Panc1 (cell line): ENCODE data around the gene FRMPD2.
"Not testable (repeated sequence)": the region's sequence is repeated elsewhere in the genome, so short reads cannot be mapped to it uniquely, and the experiment has no call there.

ENCODE experiments used
- POLR2AphosphoS5 ChIP-seq: IDR thresholded peaks from 2 replicates; pipeline ENCODE4 v1.6.1; 2012; ENCODE audit warnings: mild to moderate bottlenecking, low read depth, low read length, moderate library complexity
- SIN3A ChIP-seq: IDR thresholded peaks from 2 replicates; pipeline ENCODE4 v1.6.1; 2012; ENCODE audit warnings: low read depth, mild to moderate bottlenecking, low read length, moderate library complexity, borderline replicate concordance; ENCODE audit not compliant: insufficient read depth
- TCF7L2 ChIP-seq: IDR thresholded peaks from 2 replicates; pipeline ENCODE4 v1.6.1; 2011; ENCODE audit warnings: mild to moderate bottlenecking, low read depth, low read length, inconsistent platforms
- TF ChIP-seq, protein P1 (sequence below): fragments of 450-650 bp; IDR thresholded peaks from 2 replicates; pipeline ENCODE4 v1.5.1; 2017; ENCODE audit warnings: mild to moderate bottlenecking

- TF ChIP-seq, protein P1, sequence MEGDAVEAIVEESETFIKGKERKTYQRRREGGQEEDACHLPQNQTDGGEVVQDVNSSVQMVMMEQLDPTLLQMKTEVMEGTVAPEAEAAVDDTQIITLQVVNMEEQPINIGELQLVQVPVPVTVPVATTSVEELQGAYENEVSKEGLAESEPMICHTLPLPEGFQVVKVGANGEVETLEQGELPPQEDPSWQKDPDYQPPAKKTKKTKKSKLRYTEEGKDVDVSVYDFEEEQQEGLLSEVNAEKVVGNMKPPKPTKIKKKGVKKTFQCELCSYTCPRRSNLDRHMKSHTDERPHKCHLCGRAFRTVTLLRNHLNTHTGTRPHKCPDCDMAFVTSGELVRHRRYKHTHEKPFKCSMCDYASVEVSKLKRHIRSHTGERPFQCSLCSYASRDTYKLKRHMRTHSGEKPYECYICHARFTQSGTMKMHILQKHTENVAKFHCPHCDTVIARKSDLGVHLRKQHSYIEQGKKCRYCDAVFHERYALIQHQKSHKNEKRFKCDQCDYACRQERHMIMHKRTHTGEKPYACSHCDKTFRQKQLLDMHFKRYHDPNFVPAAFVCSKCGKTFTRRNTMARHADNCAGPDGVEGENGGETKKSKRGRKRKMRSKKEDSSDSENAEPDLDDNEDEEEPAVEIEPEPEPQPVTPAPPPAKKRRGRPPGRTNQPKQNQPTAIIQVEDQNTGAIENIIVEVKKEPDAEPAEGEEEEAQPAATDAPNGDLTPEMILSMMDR = not testable (repeated sequence)
- not testable (repeated sequence) for TF ChIP-seq SIN3A, POLR2AphosphoS5, TCF7L2
Observed at GRCh38 chr10:48221031-48221430, 53.5 kb downstream of the FRMPD2 start.
